ENCODE data around the gene RNF150. TPM values are rescaled to one million over a fixed set of nuclear protein-coding genes. Genes with fewer than 3 reads are reported as not detected.

RNF150 gene
- total and polyA plus RNA-seq, 2 of the 8 experiments (the other 6 are each of a cell fraction or from before 2014, with no cell fraction given): 3.4 to 4.8 TPM

DNA sequence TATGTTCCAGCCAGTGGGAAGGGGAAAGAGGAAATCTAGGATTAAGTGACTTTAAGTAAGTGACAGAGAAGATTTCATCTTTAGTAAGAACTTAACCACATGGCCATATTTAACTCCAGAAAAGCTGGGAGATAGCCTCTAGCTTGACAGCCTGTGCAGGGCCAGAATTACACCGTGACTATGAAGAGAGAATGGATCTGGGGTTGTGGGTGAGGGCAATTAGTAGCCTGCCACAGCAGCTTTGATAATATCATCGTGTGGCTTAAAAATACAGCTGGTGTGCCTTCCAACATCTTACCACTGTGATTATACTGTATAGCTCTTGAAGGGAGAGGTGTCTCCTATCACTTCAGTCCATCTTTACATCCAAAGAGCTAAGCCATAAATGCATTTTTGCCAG is 319.5 kb downstream of the RNF150 start (continued):
- TF ChIP-seq SIN3A (conservative IDR thresholded peaks at IDR 0.05 in 1 of 2, IDR thresholded peaks at IDR 0.05 in 1 of 2; ENCODE audit: low read depth in 1 of 2, low read length in 2 of 2) (no peak), ASH2L (IDR thresholded peaks at IDR 0.05; ENCODE audit: low read length) (no peak), FOSL1 (IDR thresholded peaks at IDR 0.05; ENCODE audit: insufficient read depth, low read depth, low read length) (no peak), RNF2 (IDR thresholded peaks at IDR 0.05; ENCODE audit: borderline replicate concordance, low read depth, low read length, missing control alignments, poor library complexity, severe bottlenecking) (no peak), CBX8 (IDR thresholded peaks at IDR 0.05; ENCODE audit: borderline replicate concordance, low read depth, low read length) (no peak), NRF1 (IDR thresholded peaks at IDR 0.05; ENCODE audit: low read depth, low read length) (no peak), EGR1 (IDR thresholded peaks at IDR 0.05; ENCODE audit: borderline replicate concordance, low read depth, low read length) (no peak)

All from H1 (cell line).